AG09309 (cell line): Measurements from ENCODE around the gene CDH7.

Source experiments
- DNase-seq: peaks from one replicate; pipeline ENCODE4 v3.0.0-alpha.2; 2010; ENCODE audit warnings: low read depth
- H3K4me3 ChIP-seq: 2 replicates; pipeline ENCODE4 v1.5.1; 2011; ENCODE audit warnings: mild to moderate bottlenecking, low read depth, low read length, moderate library complexity; ENCODE audit not compliant: control insufficient read depth
- CTCF ChIP-seq: IDR thresholded peaks from 2 replicates; pipeline ENCODE4 v1.5.1; 2011; ENCODE audit warnings: mild to moderate bottlenecking, low read depth, low read length, inconsistent platforms; ENCODE audit not compliant: insufficient read depth, control insufficient read depth; ENCODE audit errors: missing control alignments

CDH7 gene

DNA sequence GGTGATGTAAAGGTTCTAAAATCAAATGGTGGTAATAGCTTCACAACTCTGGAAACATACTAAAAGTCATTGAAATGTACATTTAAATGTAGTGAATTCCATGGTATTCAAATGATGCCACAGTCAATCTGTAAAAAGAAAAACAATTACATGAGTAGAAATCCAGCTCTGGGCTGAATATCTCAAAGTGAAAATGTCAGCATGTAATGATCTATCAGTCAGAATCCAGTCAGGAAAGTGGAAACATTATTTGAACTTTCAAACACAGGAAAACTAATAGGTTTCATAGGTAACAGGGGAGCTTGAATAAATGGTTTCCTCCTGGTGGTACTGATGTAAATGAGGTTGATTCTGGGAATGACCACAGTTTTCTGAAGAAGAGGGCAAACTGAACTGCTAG is 186.4 kb downstream of the CDH7 start:
- TF ChIP-seq CTCF: no peak
- no peak for DNase-seq

GRCh38 chr18:65938592-65939372 is 188.0 kb downstream of the CDH7 start:
- DNase-seq: no peak
- no peak overlapping the region for H3K4me3 ChIP-seq
- TF ChIP-seq CTCF: no peak

More for the DNA sequence above, 186.4 kb downstream of the CDH7 start:
- H3K4me3 ChIP-seq: no peak overlapping the region
